GM23338 (cell line): ENCODE results near the gene NDUFB8. TPM values are rescaled to one million over a fixed set of nuclear protein-coding genes. Genes with fewer than 3 reads are reported as not detected.

ENCODE experiments used
- ATAC-seq: fragments of 200-7000 bp; cut with Tn5 transposase; 3 replicates; pipeline ENCODE4 v1.9.1; 2020
- DNase-seq: peaks from one replicate; pipeline ENCODE4 v3.0.0-alpha.2; 2015; ENCODE audit warnings: low spot score
- H2AFZ ChIP-seq: fragments of 200-600 bp; sonication (generic); 2 replicates; pipeline ENCODE4 v1.8.0; 2016; ENCODE audit warnings: antibody characterized with exemption, mild to moderate bottlenecking, moderate library complexity
- H3F3A ChIP-seq: fragments of 200-600 bp; sonication (generic); replicated peaks from 2 replicates; pipeline ENCODE4 v1.8.0; 2017; ENCODE audit warnings: antibody characterized with exemption, mixed run types, low read depth
- H3K27ac ChIP-seq: fragments of 200-600 bp; sonication (generic); 2 replicates; pipeline ENCODE4 v1.6.1; 2016; ENCODE audit warnings: low read depth
- H3K27me3 ChIP-seq: fragments of 200-600 bp; sonication (generic); 2 replicates; pipeline ENCODE4 v1.8.0; 2016; ENCODE audit warnings: mild to moderate bottlenecking, mixed run types, moderate library complexity; ENCODE audit not compliant: insufficient read depth
- H3K36me3 ChIP-seq: fragments of 200-600 bp; sonication (generic); 2 replicates; pipeline ENCODE4 v1.8.0; 2016; ENCODE audit warnings: mild to moderate bottlenecking; ENCODE audit not compliant: insufficient read depth
- H3K4me1 ChIP-seq: fragments of 200-600 bp; sonication (generic); 2 replicates; pipeline ENCODE4 v1.8.0; 2016; ENCODE audit warnings: mild to moderate bottlenecking, moderate library complexity; ENCODE audit not compliant: insufficient read depth
- H3K4me2 ChIP-seq: fragments of 200-600 bp; sonication (generic); 2 replicates; pipeline ENCODE4 v1.7.1; 2017; ENCODE audit warnings: mixed run types
- H3K4me3 ChIP-seq: fragments of 200-600 bp; sonication (generic); 2 replicates; pipeline ENCODE4 v1.6.1; 2016; ENCODE audit warnings: mixed run types
- H3K79me2 ChIP-seq: fragments of 200-600 bp; sonication (generic); replicated peaks from 2 replicates; pipeline ENCODE4 v1.8.0; 2017; ENCODE audit warnings: mild to moderate bottlenecking; ENCODE audit not compliant: insufficient read depth
- H3K9me2 ChIP-seq: fragments of 200-600 bp; sonication (generic); 2 replicates; pipeline ENCODE4 v1.8.0; 2017; ENCODE audit not compliant: insufficient read depth
- H4K20me1 ChIP-seq: fragments of 200-600 bp; sonication (generic); replicated peaks from 2 replicates; pipeline ENCODE4 v1.8.0; 2017; ENCODE audit warnings: mild to moderate bottlenecking; ENCODE audit not compliant: insufficient read depth
- H3K27ac Mint-ChIP-seq: 2 replicates; pipeline ENCODE4 v1.8.0; 2020; ENCODE audit warnings: inconsistent platforms, mild to moderate bottlenecking, moderate library complexity, mixed read lengths
- H3K27me3 Mint-ChIP-seq: 3 replicates; pipeline ENCODE4 v1.8.0; 2022; ENCODE audit warnings: low read depth, mild to moderate bottlenecking, moderate library complexity, mixed read lengths, inconsistent platforms; ENCODE audit not compliant: insufficient read depth, poor library complexity
- H3K36me3 Mint-ChIP-seq: 3 replicates; pipeline ENCODE4 v1.8.0; 2021; ENCODE audit warnings: low read depth, mild to moderate bottlenecking, inconsistent platforms, moderate library complexity, mixed read lengths
- H3K4me1 Mint-ChIP-seq: 3 replicates; pipeline ENCODE4 v1.8.0; 2020; ENCODE audit warnings: mild to moderate bottlenecking, inconsistent platforms, mixed read lengths
- H3K4me3 Mint-ChIP-seq: 3 replicates; pipeline ENCODE4 v1.8.0; 2021; ENCODE audit warnings: moderate library complexity, mild to moderate bottlenecking, inconsistent platforms, mixed read lengths
- H3K9me3 Mint-ChIP-seq: 3 replicates; pipeline ENCODE4 v1.8.0; 2020; ENCODE audit warnings: moderate library complexity, mild to moderate bottlenecking, inconsistent platforms, mixed read lengths
- CREB1 ChIP-seq: fragments of 250-450 bp; sonication (Bioruptor Pico); IDR thresholded peaks from 2 replicates; pipeline ENCODE4 v1.5.0; 2020; ENCODE audit warnings: low read depth, mild to moderate bottlenecking, moderate library complexity
- ETS1 ChIP-seq: IDR thresholded peaks from 2 replicates; pipeline ENCODE4 v1.6.1; 2016; ENCODE audit warnings: antibody characterized with exemption
- EZH2 ChIP-seq: fragments of 200-600 bp; sonication (generic); IDR thresholded peaks from one replicate; pipeline ENCODE4 v1.8.0; 2017; ENCODE audit warnings: antibody characterized with exemption, mild to moderate bottlenecking, low read depth; ENCODE audit not compliant: unreplicated experiment
- EZH2phosphoT487 ChIP-seq: fragments of 200-600 bp; sonication (generic); IDR thresholded peaks from one replicate; pipeline ENCODE4 v1.8.1; 2018; ENCODE audit warnings: antibody characterized with exemption; ENCODE audit not compliant: unreplicated experiment
- JUNB ChIP-seq: IDR thresholded peaks from one replicate; pipeline ENCODE4 v1.6.1; 2016; ENCODE audit warnings: antibody characterized with exemption; ENCODE audit not compliant: unreplicated experiment
- NANOG ChIP-seq: IDR thresholded peaks from 2 replicates; pipeline ENCODE4 v1.6.1; 2016; ENCODE audit warnings: antibody characterized with exemption, borderline replicate concordance
- POLR2AphosphoS5 ChIP-seq: IDR thresholded peaks from 2 replicates; pipeline ENCODE4 v1.6.1; 2016; ENCODE audit warnings: antibody characterized with exemption, low read depth
- REST ChIP-seq: IDR thresholded peaks from one replicate; pipeline ENCODE4 v1.6.1; 2018; ENCODE audit warnings: antibody characterized with exemption; ENCODE audit not compliant: unreplicated experiment
- STAT1 ChIP-seq: IDR thresholded peaks from one replicate; pipeline ENCODE4 v1.6.1; 2016; ENCODE audit warnings: antibody characterized with exemption; ENCODE audit not compliant: unreplicated experiment
- ZNF331 ChIP-seq: fragments of 250-450 bp; sonication (Bioruptor Pico); IDR thresholded peaks from 2 replicates; pipeline ENCODE4 v1.5.0; 2020; ENCODE audit warnings: low read depth, mild to moderate bottlenecking, moderate library complexity
- ZNF462 ChIP-seq: fragments of 250-450 bp; sonication (Bioruptor Pico); IDR thresholded peaks from 2 replicates; pipeline ENCODE4 v1.5.0; 2020; ENCODE audit warnings: mild to moderate bottlenecking, moderate library complexity
- polyA plus RNA-seq: library from polyadenylated mRNA; unstranded; fragments of >200 nt; fragmentation: Nextera tagmentation; extraction: Ambion mirVana; gene quantifications from 2 replicates; pipeline ENCODE4 v1.2.1, GENCODE V29; 2016
- total RNA-seq: library from RNA; depleted of rRNA; stranded (reverse); fragments of >200 nt; shearing (Covaris generic); gene quantifications from 2 replicates; pipeline ENCODE4 v1.2.3, GENCODE V29; 2014

Gene NDUFB8
- total and polyA plus RNA-seq, 2 experiments from 2014 or later = 131 to 464 TPM

- peaks cover 49% of the 10 kb centered on the region for H3K27me3 ChIP-seq
- no peaks in the 10 kb centered on the region for H3K79me2 ChIP-seq
- Mint-ChIP-seq H3K27me3 (peaks cover 26% of the 10 kb centered on the region), H3K9me3 (peaks cover 3% of the 10 kb centered on the region; the same call in 2 of the 3 replicates), H3K4me1 (peaks cover 5% of the 10 kb centered on the region; the same call in 2 of the 3 replicates), H3K27ac (no peak overlapping the region), H3K4me3 (no peak overlapping the region), H3K36me3 (no peaks in the 10 kb centered on the region)
- DNase-seq (no peak), ATAC-seq (no peak)
- H4K20me1 ChIP-seq = no peaks in the 10 kb centered on the region
- no peak overlapping the region for H2AFZ ChIP-seq
- H3K4me2 ChIP-seq = no peak overlapping the region
- H3K4me3 ChIP-seq = no peak overlapping the region
- no peaks in the 10 kb centered on the region for H3K4me1 ChIP-seq
- H3K9me2 ChIP-seq = no peaks in the 10 kb centered on the region
- H3K36me3 ChIP-seq = no peaks in the 10 kb centered on the region
- no peak overlapping the region for H3K27ac ChIP-seq
- no peaks in the 10 kb centered on the region for H3F3A ChIP-seq
- no peak for TF ChIP-seq CREB1
Observed at GRCh38 chr10:100567249-100567648, 37.6 kb upstream of the NDUFB8 start.

- H3K27me3 ChIP-seq = peaks cover 56% of the 10 kb centered on the region
- no peak overlapping the region for H3K27ac Mint-ChIP-seq
- no peaks in the 10 kb centered on the region for H3K9me2 ChIP-seq
- H3K4me1 ChIP-seq = no peaks in the 10 kb centered on the region; the same call in 1 of the 2 replicates
- H3K36me3 ChIP-seq = no peaks in the 10 kb centered on the region
- no peak overlapping the region for H2AFZ ChIP-seq
- H3K27me3 Mint-ChIP-seq = peaks cover 33% of the 10 kb centered on the region
- no peak overlapping the region for H3K4me3 Mint-ChIP-seq
- DNase-seq (no peak), ATAC-seq (no peak)
- no peak overlapping the region for H3K4me3 ChIP-seq
- no peak overlapping the region for H3K27ac ChIP-seq
- peaks cover 3% of the 10 kb centered on the region; the same call in 2 of the 3 replicates for H3K9me3 Mint-ChIP-seq
- 0 out of 2 replicates have a peak, but pooled peaks cover 2% of the 10 kb centered on the region for H3F3A ChIP-seq
- H3K4me1 Mint-ChIP-seq = peaks cover 5% of the 10 kb centered on the region; the same call in 2 of the 3 replicates
- no peaks in the 10 kb centered on the region for H3K36me3 Mint-ChIP-seq
- no peaks in the 10 kb centered on the region for H3K79me2 ChIP-seq
- H4K20me1 ChIP-seq = 0 out of 2 replicates have a peak, but pooled peaks cover under 1% of the 10 kb centered on the region
- H3K4me2 ChIP-seq = no peak overlapping the region
- TF ChIP-seq REST = no peak
- no peak for TF ChIP-seq ZNF331
- TF ChIP-seq NANOG = no peak
- TF ChIP-seq EZH2phosphoT487 = no peak
- TF ChIP-seq EZH2 = no peak
- no peak for TF ChIP-seq POLR2AphosphoS5
- TF ChIP-seq STAT1 = no peak
- no peak for TF ChIP-seq CREB1
- no peak for TF ChIP-seq JUNB
- TF ChIP-seq ETS1 = no peak
- TF ChIP-seq ZNF462 (CRISPR knock-in tag) = no peak
Observed at GRCh38 chr10:100566561-100566960, 36.9 kb upstream of the NDUFB8 start.
